Cardiac fibroblast (primary cell): ENCODE results near the gene PDE4B.

Experiments used
- DNase-seq, 2 donors: peaks; one replicate each; pipeline versions ENCODE4 v3.0.0 to v3.0.0-alpha.2; 2010; ENCODE audit warnings: low read depth in 2 of 2
- H3K4me3 ChIP-seq, 2 donors: replicated peaks in 1 of 2; 1 replicate in 1 of 2; 2 replicates in 1 of 2; pipeline ENCODE4 v1.5.1; 2011; ENCODE audit warnings: low read depth in 2 of 2, low read length in 2 of 2, mild to moderate bottlenecking in 2 of 2, moderate library complexity in 1 of 2
- CTCF ChIP-seq: IDR thresholded peaks from one replicate; pipeline ENCODE4 v1.5.1; 2011; ENCODE audit warnings: low read depth, mild to moderate bottlenecking, low read length, inconsistent platforms

Gene PDE4B

GRCh38 chr1:65792669-65793358 is at the start of gene PDE4B:
PDE4B (plus strand) TSS chr1:65792895.
- DNase-seq: peak in 1 of 2 donors; percentile 34
- H3K4me3 ChIP-seq: peak within 1 kb of the TSS; percentile 32 to 38
- TF ChIP-seq CTCF: no peak

GRCh38 chr1:65744731-65745130 is 48.0 kb upstream of the PDE4B start:
- DNase-seq: no peak
- H3K4me3 ChIP-seq: no peak overlapping the region
- TF ChIP-seq CTCF: no peak

GRCh38 chr1:65751961-65752360 is 40.7 kb upstream of the PDE4B start:
- no peak overlapping the region for H3K4me3 ChIP-seq
- DNase-seq: no peak
- TF ChIP-seq CTCF: no peak

- no peak overlapping the region for H3K4me3 ChIP-seq
- peak in 1 of 2 donors; percentile 10 for DNase-seq
- TF ChIP-seq CTCF: no peak
Observed at GRCh38 chr1:65756616-65757015, 36.1 kb upstream of the PDE4B start.

GRCh38 chr1:65757531-65757930 is 35.2 kb upstream of the PDE4B start:
- H3K4me3 ChIP-seq: no peak overlapping the region
- DNase-seq: no peak
- TF ChIP-seq CTCF: no peak

- TF ChIP-seq CTCF: no peak
- DNase-seq: no peak
- no peak overlapping the region for H3K4me3 ChIP-seq
Observed at GRCh38 chr1:65758128-65758527, 34.6 kb upstream of the PDE4B start.

- no peak overlapping the region for H3K4me3 ChIP-seq
- DNase-seq: no peak
- no peak for TF ChIP-seq CTCF
Observed at GRCh38 chr1:65759516-65759915, 33.2 kb upstream of the PDE4B start.
